Endothelial cell (in vitro differentiated cells): Measurements from ENCODE around the gene THRB. TPM values are rescaled to one million over a fixed set of nuclear protein-coding genes. Genes with fewer than 3 reads are reported as not detected.

Source experiments
- DNase-seq: peaks from one replicate; pipeline ENCODE4 v3.0.0; 2021; ENCODE audit warnings: low spot score
- H3K27ac Mint-ChIP-seq: one replicate; pipeline ENCODE4 v1.8.0; 2021; ENCODE audit warnings: mixed read lengths, inconsistent platforms; ENCODE audit not compliant: unreplicated experiment
- H3K27me3 Mint-ChIP-seq: one replicate; pipeline ENCODE4 v1.8.0; 2021; ENCODE audit warnings: mild to moderate bottlenecking, moderate library complexity, mixed read lengths, inconsistent platforms; ENCODE audit not compliant: unreplicated experiment
- H3K36me3 Mint-ChIP-seq: one replicate; pipeline ENCODE4 v1.8.0; 2021; ENCODE audit warnings: mild to moderate bottlenecking, low read depth, mixed read lengths, inconsistent platforms; ENCODE audit not compliant: unreplicated experiment
- H3K4me1 Mint-ChIP-seq: one replicate; pipeline ENCODE4 v1.8.0; 2021; ENCODE audit warnings: mild to moderate bottlenecking, mixed read lengths, inconsistent platforms; ENCODE audit not compliant: unreplicated experiment
- H3K4me3 Mint-ChIP-seq: one replicate; pipeline ENCODE4 v1.8.0; 2021; ENCODE audit warnings: mild to moderate bottlenecking, mixed read lengths, inconsistent platforms; ENCODE audit not compliant: unreplicated experiment
- H3K9me3 Mint-ChIP-seq: one replicate; pipeline ENCODE4 v1.8.0; 2021; ENCODE audit warnings: mixed read lengths, inconsistent platforms; ENCODE audit not compliant: unreplicated experiment
- total RNA-seq: library from RNA; stranded (reverse); fragmentation: NEBNext Ultra II Directional; extraction: Animal tissue kit (Norgen Biotek cat#: 25700); gene quantifications from one replicate; pipeline ENCODE4 v1.2.1, GENCODE V29; 2021; ENCODE audit not compliant: unreplicated experiment
- TF ChIP-seq, protein P1 (sequence below): fragments of 200-600 bp; sonication (generic); IDR thresholded peaks from one replicate; pipeline ENCODE4 v1.5.0; 2021; ENCODE audit warnings: antibody characterized with exemption; ENCODE audit not compliant: unreplicated experiment

Gene THRB
- total RNA-seq, 1 donor from 2014 or later: 0.38 TPM

DNA sequence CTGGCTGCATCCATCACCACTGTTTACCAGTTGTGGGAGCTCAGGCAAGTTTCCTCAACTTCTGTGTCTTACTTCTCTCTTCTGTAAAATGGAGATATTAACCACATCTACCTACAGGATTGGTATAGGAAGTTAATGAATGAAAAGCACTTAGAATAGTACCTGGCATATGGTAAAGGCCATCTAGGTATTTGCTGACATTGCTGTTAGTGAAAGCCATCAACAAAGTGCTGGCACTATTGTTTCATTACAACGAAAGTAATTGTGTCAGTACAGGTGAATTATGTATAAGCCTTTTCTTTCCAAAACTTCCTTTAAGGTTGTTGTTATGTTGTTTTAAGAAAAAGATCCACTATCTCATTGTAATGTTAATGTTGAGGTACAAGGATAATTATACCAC, 352.5 kb downstream of the THRB start:
- Mint-ChIP-seq H3K9me3 (no peaks in the 10 kb centered on the region), H3K4me3 (no peak overlapping the region), H3K36me3 (no peaks in the 10 kb centered on the region), H3K27me3 (no peaks in the 10 kb centered on the region), H3K4me1 (no peaks in the 10 kb centered on the region), H3K27ac (no peak overlapping the region)
- DNase-seq: no peak
- TF ChIP-seq, protein P1, sequence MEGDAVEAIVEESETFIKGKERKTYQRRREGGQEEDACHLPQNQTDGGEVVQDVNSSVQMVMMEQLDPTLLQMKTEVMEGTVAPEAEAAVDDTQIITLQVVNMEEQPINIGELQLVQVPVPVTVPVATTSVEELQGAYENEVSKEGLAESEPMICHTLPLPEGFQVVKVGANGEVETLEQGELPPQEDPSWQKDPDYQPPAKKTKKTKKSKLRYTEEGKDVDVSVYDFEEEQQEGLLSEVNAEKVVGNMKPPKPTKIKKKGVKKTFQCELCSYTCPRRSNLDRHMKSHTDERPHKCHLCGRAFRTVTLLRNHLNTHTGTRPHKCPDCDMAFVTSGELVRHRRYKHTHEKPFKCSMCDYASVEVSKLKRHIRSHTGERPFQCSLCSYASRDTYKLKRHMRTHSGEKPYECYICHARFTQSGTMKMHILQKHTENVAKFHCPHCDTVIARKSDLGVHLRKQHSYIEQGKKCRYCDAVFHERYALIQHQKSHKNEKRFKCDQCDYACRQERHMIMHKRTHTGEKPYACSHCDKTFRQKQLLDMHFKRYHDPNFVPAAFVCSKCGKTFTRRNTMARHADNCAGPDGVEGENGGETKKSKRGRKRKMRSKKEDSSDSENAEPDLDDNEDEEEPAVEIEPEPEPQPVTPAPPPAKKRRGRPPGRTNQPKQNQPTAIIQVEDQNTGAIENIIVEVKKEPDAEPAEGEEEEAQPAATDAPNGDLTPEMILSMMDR: no peak

DNA sequence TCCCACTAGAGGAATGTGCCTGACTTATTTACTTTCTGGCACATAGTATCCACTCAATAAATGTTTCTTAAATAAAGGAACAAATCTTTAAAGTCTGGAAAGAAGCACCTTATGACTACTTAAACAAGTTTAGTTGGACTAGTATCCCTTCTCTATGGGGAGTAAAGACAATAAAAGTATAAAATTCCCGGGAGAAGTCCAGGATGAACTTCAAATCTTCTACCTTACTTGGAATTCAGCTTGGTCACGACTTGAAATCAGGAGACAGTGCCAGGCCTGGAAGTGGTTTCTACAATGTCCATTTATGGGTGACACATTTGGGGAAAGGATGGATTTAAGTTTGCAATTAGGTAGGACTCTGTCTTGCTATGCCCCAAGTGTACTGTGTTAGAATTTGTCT, 353.1 kb downstream of the THRB start:
- Mint-ChIP-seq H3K9me3 (no peaks in the 10 kb centered on the region), H3K4me1 (no peaks in the 10 kb centered on the region)
- DNase-seq: no peak

DNA sequence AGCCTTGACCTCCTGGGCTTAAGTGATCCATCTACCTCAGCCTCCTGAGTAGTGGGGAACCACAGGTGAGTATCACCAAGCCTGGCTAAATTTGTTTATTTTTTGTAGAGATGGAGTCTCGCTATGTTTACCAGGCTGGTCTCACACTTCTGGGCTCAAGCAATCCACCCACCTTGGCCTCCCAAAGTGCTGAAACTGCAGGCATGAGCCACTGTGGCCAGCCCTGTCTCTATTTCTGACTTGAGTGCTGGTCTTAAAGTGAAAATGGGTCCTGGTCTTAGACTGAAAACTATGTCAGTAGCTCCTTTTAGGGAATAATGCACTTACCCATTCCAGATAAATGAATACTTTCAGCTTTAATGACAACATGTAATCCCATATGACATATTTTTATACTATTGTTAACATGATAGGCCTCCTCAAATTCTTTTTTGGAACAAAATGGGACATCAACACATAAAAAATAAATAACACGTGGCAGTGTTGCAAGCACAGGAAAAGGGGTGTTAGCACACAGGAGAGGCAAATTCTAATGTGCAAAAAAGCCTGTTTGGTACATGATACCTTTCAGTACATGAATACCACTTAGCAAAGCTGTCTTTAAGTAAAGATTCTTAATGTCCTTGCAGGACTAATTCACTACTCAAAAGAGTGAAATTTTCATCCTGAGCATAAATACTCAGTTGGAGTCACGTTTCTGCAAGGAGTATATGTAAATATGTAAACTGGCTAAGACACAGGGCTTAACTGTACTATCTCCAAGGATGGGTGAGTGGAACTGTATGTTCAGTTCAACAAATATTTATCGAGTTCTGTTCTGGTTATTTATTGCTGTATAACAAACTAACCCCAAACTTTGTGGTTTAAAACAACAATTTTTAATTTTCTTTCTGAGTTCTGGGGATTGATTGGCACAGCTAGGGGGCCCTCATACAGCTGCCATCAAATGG, 354.9 kb downstream of the THRB start:
- Mint-ChIP-seq H3K27ac (no peak overlapping the region), H3K4me3 (no peak overlapping the region), H3K9me3 (no peaks in the 10 kb centered on the region), H3K36me3 (no peaks in the 10 kb centered on the region), H3K4me1 (no peaks in the 10 kb centered on the region), H3K27me3 (no peaks in the 10 kb centered on the region)
- TF ChIP-seq, protein P1: no peak
- DNase-seq: no peak

More for the DNA sequence above, 353.1 kb downstream of the THRB start:
- no peaks in the 10 kb centered on the region for H3K36me3 Mint-ChIP-seq
- no peak overlapping the region for H3K4me3 Mint-ChIP-seq
- TF ChIP-seq, protein P1: no peak
- H3K27ac Mint-ChIP-seq: no peak overlapping the region
- no peaks in the 10 kb centered on the region for H3K27me3 Mint-ChIP-seq

DNA sequence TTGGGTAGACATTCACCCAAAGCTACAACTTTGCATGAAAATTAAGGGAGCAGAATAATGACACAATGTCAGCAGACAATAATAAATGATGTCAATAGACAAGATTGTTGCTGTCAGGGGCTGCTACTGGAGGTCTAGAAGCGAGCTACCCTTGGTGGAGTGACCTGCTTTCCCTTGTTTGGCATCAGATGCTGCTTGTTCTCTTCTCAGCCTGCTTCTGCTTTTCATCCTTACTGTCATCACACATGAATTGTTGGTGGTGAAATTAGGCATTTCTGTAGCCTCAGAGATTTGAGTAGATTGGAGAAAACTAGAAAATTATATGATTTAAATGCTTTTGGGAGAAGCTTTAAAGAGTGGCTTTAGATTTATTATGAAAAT, 355.8 kb downstream of the THRB start:
- TF ChIP-seq, protein P1: no peak
- Mint-ChIP-seq H3K4me3 (no peak overlapping the region), H3K9me3 (no peaks in the 10 kb centered on the region), H3K27ac (no peak overlapping the region), H3K27me3 (no peaks in the 10 kb centered on the region), H3K36me3 (no peaks in the 10 kb centered on the region), H3K4me1 (no peaks in the 10 kb centered on the region)
- DNase-seq: no peak
